PFSK-1 (cell line): ENCODE data around the gene MT1E.
A peak's percentile ranks its signal among the peaks of the same experiment; 100 is the strongest.

Experiments used
- FOXP2 ChIP-seq: optimal IDR thresholded peaks from 2 replicates; pipeline ENCODE3; 2011; ENCODE audit warnings: borderline replicate concordance, control low read depth, inconsistent platforms; ENCODE audit not compliant: insufficient read depth; ENCODE audit errors: extremely low read length, extremely low read depth
- POLR2AphosphoS5 ChIP-seq: IDR thresholded peaks from 2 replicates; pipeline ENCODE4 v1.6.1; 2012; ENCODE audit warnings: low read depth, mild to moderate bottlenecking, control low read depth, low read length, moderate library complexity
- REST ChIP-seq, 2 experiments: IDR thresholded peaks; 2 replicates each; pipeline versions ENCODE4 v1.6.1 to v1.8.0; 2011 to 2012; ENCODE audit warnings: low read depth in 2 of 2, low read length in 2 of 2, control low read depth in 1 of 2, inconsistent platforms in 1 of 2, mild to moderate bottlenecking in 1 of 2, moderate library complexity in 1 of 2; ENCODE audit not compliant: insufficient read depth in 1 of 2
- SIN3A ChIP-seq: IDR thresholded peaks from 2 replicates; pipeline ENCODE4 v1.6.1; 2012; ENCODE audit warnings: mild to moderate bottlenecking, low read length, moderate library complexity, borderline replicate concordance; ENCODE audit not compliant: insufficient read depth
- TAF1 ChIP-seq: IDR thresholded peaks from 2 replicates; pipeline ENCODE4 v1.6.1; 2012; ENCODE audit warnings: low read length, control low read depth, borderline replicate concordance; ENCODE audit not compliant: insufficient read depth

The MT1E gene

GRCh38 chr16:56607109-56607618, 18.4 kb upstream of the MT1E start:
- TF ChIP-seq FOXP2 (peak; percentile 72), SIN3A (no peak; the same call in 1 of the 2 replicates), REST (IDR thresholded peaks at IDR 0.05; ENCODE audit: insufficient read depth in 1 of 2, low read depth in 2 of 2, low read length in 2 of 2) (no peak)

GRCh38 chr16:56607675-56608042, 17.9 kb upstream of the MT1E start:
- TF ChIP-seq SIN3A, result no peak
- no peak for TF ChIP-seq POLR2AphosphoS5
- no peak for TF ChIP-seq REST (IDR thresholded peaks at IDR 0.05; ENCODE audit: insufficient read depth in 1 of 2, low read depth in 2 of 2, low read length in 2 of 2)
- no peak for TF ChIP-seq FOXP2
- no peak for TF ChIP-seq TAF1

- TF ChIP-seq TAF1 (no peak), FOXP2 (peak; percentile 66), SIN3A (peak; percentile 76; the same call in 1 of the 2 replicates)
These were observed 17.3 kb upstream of the MT1E start, which contains the start of gene MT2A for GRCh38 chr16:56608043-56608875. TSS of gene MT2A (plus strand) at chr16:56608584. CDS start at chr16:56608656, 72 bp downstream.

GRCh38 chr16:56608876-56609462, 16.6 kb upstream of the MT1E start:
- TF ChIP-seq FOXP2 (no peak), TAF1 (no peak), POLR2AphosphoS5 (no peak), REST (IDR thresholded peaks at IDR 0.05; ENCODE audit: insufficient read depth in 1 of 2, low read depth in 2 of 2, low read length in 2 of 2) (no peak), SIN3A (no peak)

GRCh38 chr16:56609463-56609921, 16.1 kb upstream of the MT1E start:
- TF ChIP-seq POLR2AphosphoS5 (no peak), SIN3A (no peak), TAF1 (no peak), FOXP2 (no peak), REST (IDR thresholded peaks at IDR 0.05; ENCODE audit: insufficient read depth in 1 of 2, low read depth in 2 of 2, low read length in 2 of 2) (no peak)
